B cell (primary cell): ENCODE measurements around the gene CENPX.

Experiments used
- EZH2 ChIP-seq: IDR thresholded peaks from 2 replicates; pipeline ENCODE4 v1.6.1; 2012; ENCODE audit warnings: borderline replicate concordance, low read depth, mild to moderate bottlenecking, moderate library complexity, low read length; ENCODE audit not compliant: insufficient read depth, poor library complexity, severe bottlenecking
- TF ChIP-seq, protein P1 (sequence below): fragments of 200-600 bp; IDR thresholded peaks from one replicate; pipeline ENCODE4 v1.8.0; 2022; ENCODE audit warnings: antibody characterized with exemption, mild to moderate bottlenecking

DNA sequence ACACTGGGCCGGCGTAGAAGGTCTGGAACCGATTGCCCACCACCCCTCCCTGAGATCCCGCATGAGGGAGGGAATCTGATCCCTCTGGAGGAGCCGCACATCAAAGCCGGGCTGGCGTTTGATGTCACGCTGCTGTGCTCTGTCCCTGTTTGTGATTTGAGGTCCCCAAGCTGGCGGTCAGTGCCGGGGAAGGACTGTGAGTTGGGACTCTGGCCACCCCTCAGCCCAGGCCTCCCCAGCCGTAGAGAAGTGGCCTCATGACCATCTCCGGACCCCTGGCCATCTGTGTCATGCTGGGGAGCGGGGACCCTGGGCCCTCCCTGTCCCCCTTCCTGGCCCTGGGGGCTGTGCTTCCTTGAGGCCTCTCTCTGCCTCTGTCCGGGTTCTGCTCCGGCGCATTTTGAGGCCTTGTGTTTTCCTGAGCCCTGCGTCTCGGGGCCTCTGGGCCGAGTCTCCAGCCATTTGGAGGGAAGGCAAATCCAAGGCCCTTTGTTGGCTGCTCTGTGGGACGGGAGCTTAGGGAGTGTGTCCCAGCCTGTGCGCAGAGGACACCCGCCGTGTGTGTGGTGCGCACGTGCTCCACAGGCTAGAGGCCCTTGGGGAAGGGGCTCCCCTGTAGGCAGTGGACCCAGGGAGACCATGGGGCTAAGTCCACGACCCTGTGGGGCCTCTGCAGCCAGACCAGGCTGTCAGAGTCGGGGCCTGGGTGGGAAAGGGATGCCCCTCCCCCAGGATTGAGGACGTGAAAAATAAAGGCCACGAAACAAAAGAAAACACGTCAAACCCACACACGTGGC lies 30.2 kb downstream of the CENPX start:
- TF ChIP-seq, protein P1, sequence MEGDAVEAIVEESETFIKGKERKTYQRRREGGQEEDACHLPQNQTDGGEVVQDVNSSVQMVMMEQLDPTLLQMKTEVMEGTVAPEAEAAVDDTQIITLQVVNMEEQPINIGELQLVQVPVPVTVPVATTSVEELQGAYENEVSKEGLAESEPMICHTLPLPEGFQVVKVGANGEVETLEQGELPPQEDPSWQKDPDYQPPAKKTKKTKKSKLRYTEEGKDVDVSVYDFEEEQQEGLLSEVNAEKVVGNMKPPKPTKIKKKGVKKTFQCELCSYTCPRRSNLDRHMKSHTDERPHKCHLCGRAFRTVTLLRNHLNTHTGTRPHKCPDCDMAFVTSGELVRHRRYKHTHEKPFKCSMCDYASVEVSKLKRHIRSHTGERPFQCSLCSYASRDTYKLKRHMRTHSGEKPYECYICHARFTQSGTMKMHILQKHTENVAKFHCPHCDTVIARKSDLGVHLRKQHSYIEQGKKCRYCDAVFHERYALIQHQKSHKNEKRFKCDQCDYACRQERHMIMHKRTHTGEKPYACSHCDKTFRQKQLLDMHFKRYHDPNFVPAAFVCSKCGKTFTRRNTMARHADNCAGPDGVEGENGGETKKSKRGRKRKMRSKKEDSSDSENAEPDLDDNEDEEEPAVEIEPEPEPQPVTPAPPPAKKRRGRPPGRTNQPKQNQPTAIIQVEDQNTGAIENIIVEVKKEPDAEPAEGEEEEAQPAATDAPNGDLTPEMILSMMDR, result no peak
- TF ChIP-seq EZH2, result no peak
